ENCODE results near the gene UST.

UST gene

DNA sequence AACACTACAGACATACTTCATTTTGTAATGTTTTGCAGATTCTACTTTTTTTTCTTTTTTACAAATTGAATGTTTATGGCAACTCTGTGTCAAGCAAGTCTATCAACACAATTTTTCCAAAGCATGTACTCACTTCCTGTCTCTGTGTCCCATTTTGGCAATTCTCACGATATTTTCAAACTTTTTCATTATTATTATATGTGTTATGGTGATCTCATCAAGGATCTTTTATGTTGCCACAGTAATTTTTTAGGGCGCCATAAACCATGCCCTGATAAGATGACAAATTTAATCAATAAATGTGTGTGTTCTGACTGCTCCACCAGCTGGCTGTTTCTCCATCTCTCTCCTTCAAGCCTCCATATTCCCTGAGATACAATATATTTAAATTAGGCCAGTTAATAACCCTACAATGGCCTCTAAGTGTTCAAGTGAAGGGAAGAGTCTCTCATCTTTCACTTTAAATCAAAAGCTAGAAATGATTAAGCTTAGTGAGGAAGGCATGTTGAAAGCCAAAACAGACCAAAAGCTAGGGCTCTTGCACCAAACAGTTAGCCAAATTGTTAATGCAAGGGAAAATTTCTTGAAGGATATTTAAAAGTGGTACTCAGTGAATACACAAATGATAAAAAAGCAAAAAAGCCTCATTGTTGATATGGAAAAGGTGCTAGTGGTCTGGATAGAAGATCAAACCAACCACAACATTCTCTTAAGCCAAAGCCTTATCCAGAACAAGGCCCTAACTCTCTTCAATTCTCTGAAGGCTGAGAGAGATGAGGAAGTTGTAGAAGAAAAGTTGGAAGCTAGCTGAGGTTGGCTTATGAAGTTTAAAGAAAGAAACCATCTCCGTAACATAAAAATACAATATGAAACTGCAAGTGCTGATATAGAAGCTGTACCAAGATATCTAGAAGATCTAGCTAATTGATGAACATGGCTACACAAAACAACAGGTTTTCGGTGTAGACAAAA lies 376.3 kb downstream of the UST start:
- no peak for DNase-seq (ENCODE audit: extremely low spot score)
- ChIA-PET CTCF (interaction anchor here (0.8 to 1.4 kb wide), 3 partner anchors 10 to 19 kb away, joined by 3 read pairs; no protein-coding TSS in a partner anchor), POLR2A (no interaction called here)
- TF ChIP-seq CTCF (IDR thresholded peaks at IDR 0.05; ENCODE audit: control extremely low read depth, extremely low read depth, low read depth, missing control alignments) = no peak

DNA sequence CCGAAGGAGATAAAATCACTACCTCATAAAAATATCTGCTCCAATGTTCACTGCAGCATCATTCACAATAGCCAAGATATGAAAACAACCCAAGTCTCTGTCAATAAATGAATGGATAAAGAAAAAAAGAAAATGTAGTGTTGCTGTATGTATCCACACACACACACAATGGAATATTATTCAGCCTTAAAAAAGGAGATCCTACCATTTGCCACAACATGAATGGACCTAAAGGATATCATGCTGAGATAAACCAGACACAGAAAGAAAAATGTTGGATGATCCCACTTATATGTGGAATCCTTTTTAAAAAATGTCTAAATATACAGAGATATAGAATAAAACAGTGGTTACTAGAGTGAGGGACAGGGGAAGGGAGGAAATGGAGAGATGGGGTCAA lies 378.5 kb downstream of the UST start:
- ChIA-PET CTCF (interaction anchor here (1.8 kb wide), 1 partner anchor 11 kb away, joined by 11 read pairs; no protein-coding TSS in a partner anchor), POLR2A (no interaction called here)
- no peak for TF ChIP-seq CTCF (IDR thresholded peaks at IDR 0.05; ENCODE audit: control extremely low read depth, extremely low read depth, low read depth, missing control alignments)
- no peak for DNase-seq (ENCODE audit: extremely low spot score)

Data from GM10248 (cell line).